Endodermal cell (in vitro differentiated cells): ENCODE data around the gene ENAH. TPM values are rescaled to one million over a fixed set of nuclear protein-coding genes. Genes with fewer than 3 reads are reported as not detected.

ENCODE experiments used
- DNase-seq: peaks from one replicate; pipeline ENCODE4 v3.0.0-alpha.2; 2017
- H3K27ac ChIP-seq: 2 replicates; pipeline ENCODE4 v1.5.1; 2013; ENCODE audit warnings: mild to moderate bottlenecking, low read depth, low read length, moderate library complexity
- H3K27me3 ChIP-seq: 2 replicates; pipeline ENCODE4 v1.6.1; 2013; ENCODE audit warnings: mild to moderate bottlenecking, low read length, moderate library complexity; ENCODE audit not compliant: insufficient read depth, control insufficient read depth, poor library complexity, severe bottlenecking
- H3K36me3 ChIP-seq: 2 replicates; pipeline ENCODE4 v1.7.0; 2013; ENCODE audit warnings: mild to moderate bottlenecking, low read length, moderate library complexity; ENCODE audit not compliant: control insufficient read depth, insufficient read depth
- H3K4me1 ChIP-seq: one replicate; pipeline ENCODE4 v1.7.0; 2013; ENCODE audit warnings: low read length; ENCODE audit not compliant: control insufficient read depth, insufficient read depth
- H3K4me3 ChIP-seq: 2 replicates; pipeline ENCODE4 v1.5.1; 2013; ENCODE audit warnings: mild to moderate bottlenecking, low read length, moderate library complexity
- H3K9ac ChIP-seq: 2 replicates; pipeline ENCODE4 v1.6.1; 2013; ENCODE audit warnings: mild to moderate bottlenecking, low read length, moderate library complexity; ENCODE audit not compliant: poor library complexity, severe bottlenecking; ENCODE audit errors: extremely low read depth
- H3K9me3 ChIP-seq: 2 replicates; pipeline ENCODE4 v1.6.1; 2013; ENCODE audit warnings: mild to moderate bottlenecking, low read length, moderate library complexity; ENCODE audit not compliant: control insufficient read depth
- H3K27ac Mint-ChIP-seq: 2 replicates; pipeline ENCODE4 v1.8.0; 2020; ENCODE audit warnings: mixed read lengths
- H3K27me3 Mint-ChIP-seq: 2 replicates; pipeline ENCODE4 v1.8.0; 2021; ENCODE audit warnings: mild to moderate bottlenecking, mixed read lengths; ENCODE audit not compliant: insufficient read depth
- H3K36me3 Mint-ChIP-seq: 2 replicates; pipeline ENCODE4 v1.8.0; 2020; ENCODE audit warnings: low read depth, mixed read lengths
- H3K4me1 Mint-ChIP-seq: 2 replicates; pipeline ENCODE4 v1.8.0; 2020; ENCODE audit warnings: mixed read lengths
- H3K4me3 Mint-ChIP-seq: 2 replicates; pipeline ENCODE4 v1.8.0; 2020; ENCODE audit warnings: mild to moderate bottlenecking, moderate library complexity, mixed read lengths
- H3K9me3 Mint-ChIP-seq: 2 replicates; pipeline ENCODE4 v1.8.0; 2020; ENCODE audit warnings: mild to moderate bottlenecking, mixed read lengths
- CTCF ChIP-seq: fragments of 200-600 bp; sonication (generic); conservative IDR thresholded peaks from 2 replicates; pipeline ENCODE4 v1.5.0; 2021; ENCODE audit warnings: antibody characterized with exemption, mild to moderate bottlenecking
- WGBS, 2 experiments: methylation state at CpG; one replicate each; pipeline versions ENCODE4 v1.1.5 to v1.1.7; 2013; ENCODE audit warnings: missing lambda C conversion rate in 2 of 2, mixed read lengths in 1 of 2; ENCODE audit not compliant: insufficient coverage in 1 of 2, insufficient read length in 1 of 2; 5-methylcytosine and 5-hydroxymethylcytosine counted together
- total RNA-seq, 2 donors: library from RNA; stranded (reverse); fragmentation: NEBNext Ultra II Directional in 1 of 2; extraction: Animal tissue kit (Norgen Biotek cat#: 25700) in 1 of 2; gene quantifications; 2 replicates in 1 of 2; 3 replicates in 1 of 2; pipeline ENCODE4 v1.2.1, GENCODE V29; 2021

The ENAH gene
- total RNA-seq, 2 donors from 2014 or later, result 263 to 267 TPM

- WGBS, 2 experiments, result 93 to 100% methylated on average over 4 to 6 of the region's 6 CpGs
- H3K9ac ChIP-seq, result no peak overlapping the region
- no peak overlapping the region for H3K4me3 Mint-ChIP-seq
- DNase-seq, result peak; percentile 45
- H3K27ac Mint-ChIP-seq, result no peak overlapping the region
- H3K36me3 Mint-ChIP-seq, result no peaks in the 10 kb centered on the region
- H3K36me3 ChIP-seq, result no peaks in the 10 kb centered on the region
- no peak overlapping the region for H3K27ac ChIP-seq
- H3K9me3 Mint-ChIP-seq, result no peaks in the 10 kb centered on the region
- H3K4me1 ChIP-seq, result peaks cover 9% of the 10 kb centered on the region
- H3K4me3 ChIP-seq, result no peak overlapping the region
- no peaks in the 10 kb centered on the region for H3K27me3 ChIP-seq
- TF ChIP-seq CTCF, result no peak
- H3K27me3 Mint-ChIP-seq, result peaks cover 33% of the 10 kb centered on the region
- H3K9me3 ChIP-seq, result no peaks in the 10 kb centered on the region
- H3K4me1 Mint-ChIP-seq, result peaks cover 12% of the 10 kb centered on the region
These were observed 201.6 kb downstream of the ENAH start for GRCh38 chr1:225451340-225451739.

GRCh38 chr1:225450491-225451191 is 202.3 kb downstream of the ENAH start:
- H3K27ac Mint-ChIP-seq, result no peak overlapping the region
- H3K27ac ChIP-seq, result no peak overlapping the region
- 88 to 92% methylated on average over 7 to 12 of the region's 12 CpGs for WGBS, 2 experiments

GRCh38 chr1:225449774-225450173 is 203.1 kb downstream of the ENAH start:
- no peak overlapping the region for H3K4me3 ChIP-seq
- no peak for TF ChIP-seq CTCF
- DNase-seq, result peak; percentile 26
- WGBS, 2 experiments, result 95 to 100% methylated on average over 4 to 5 of the region's 5 CpGs
- no peaks in the 10 kb centered on the region for H3K36me3 ChIP-seq
- Mint-ChIP-seq H3K4me3 (no peak overlapping the region), H3K9me3 (no peaks in the 10 kb centered on the region), H3K36me3 (no peaks in the 10 kb centered on the region), H3K27ac (no peak overlapping the region), H3K27me3 (peaks cover 34% of the 10 kb centered on the region), H3K4me1 (peaks cover 20% of the 10 kb centered on the region)
- peaks cover 10% of the 10 kb centered on the region for H3K4me1 ChIP-seq
- no peaks in the 10 kb centered on the region for H3K27me3 ChIP-seq
- H3K27ac ChIP-seq, result no peak overlapping the region
- no peak overlapping the region for H3K9ac ChIP-seq
- H3K9me3 ChIP-seq, result no peaks in the 10 kb centered on the region

More at GRCh38 chr1:225450491-225451191, 202.3 kb downstream of the ENAH start:
- peaks cover 33% of the 10 kb centered on the region for H3K27me3 Mint-ChIP-seq
- H3K27me3 ChIP-seq, result no peaks in the 10 kb centered on the region
- H3K9me3 ChIP-seq, result no peaks in the 10 kb centered on the region
- peaks cover 19% of the 10 kb centered on the region for H3K4me1 Mint-ChIP-seq
- H3K4me1 ChIP-seq, result peaks cover 10% of the 10 kb centered on the region
- DNase-seq, result peak; percentile 29
- no peaks in the 10 kb centered on the region for H3K36me3 ChIP-seq
- no peak overlapping the region for H3K4me3 Mint-ChIP-seq
- H3K9me3 Mint-ChIP-seq, result no peaks in the 10 kb centered on the region
- no peak overlapping the region for H3K4me3 ChIP-seq
- no peak overlapping the region for H3K9ac ChIP-seq
- no peak for TF ChIP-seq CTCF
- no peaks in the 10 kb centered on the region for H3K36me3 Mint-ChIP-seq
